HG03439 (cell line): ENCODE measurements around the gene TMEM200C.

Experiments used
- ATAC-seq: cut with Tn5 transposase; IDR thresholded peaks from one replicate; pipeline ENCODE4 v1.9.1; 2021; ENCODE audit warnings: mild to moderate bottlenecking, moderate library complexity; ENCODE audit not compliant: unreplicated experiment

The TMEM200C gene

GRCh38 chr18:5895299-5895875 is at the start of gene TMEM200C:
TMEM200C (minus strand) TSS chr18:5895522; CDS start chr18:5892063, 3,459 bp downstream.
- no peak for ATAC-seq

- no peak for ATAC-seq
These were observed 49.1 kb upstream of the TMEM200C start for GRCh38 chr18:5944448-5944847.

GRCh38 chr18:5943514-5943913 is 48.2 kb upstream of the TMEM200C start:
- no peak for ATAC-seq

DNA sequence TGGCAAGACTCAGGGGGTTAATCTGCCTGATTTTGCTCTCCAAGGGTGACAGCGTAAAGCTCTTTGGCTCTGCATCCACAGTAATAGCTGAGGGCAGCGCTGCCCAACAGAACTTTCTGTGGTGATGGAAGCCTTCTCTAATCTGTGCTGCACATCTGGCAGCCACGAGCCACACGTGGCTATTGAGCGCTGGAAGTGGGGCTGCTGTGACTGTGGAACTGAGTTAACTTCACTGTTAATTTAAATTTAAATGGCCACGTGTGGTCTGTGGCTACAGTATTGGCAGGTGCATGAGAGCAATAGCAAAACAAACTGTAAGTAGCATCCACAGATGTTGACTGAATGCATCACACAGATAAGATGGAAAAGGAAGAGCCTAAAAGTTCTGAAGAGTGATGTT is 47.3 kb upstream of the TMEM200C start:
- ATAC-seq: no peak

DNA sequence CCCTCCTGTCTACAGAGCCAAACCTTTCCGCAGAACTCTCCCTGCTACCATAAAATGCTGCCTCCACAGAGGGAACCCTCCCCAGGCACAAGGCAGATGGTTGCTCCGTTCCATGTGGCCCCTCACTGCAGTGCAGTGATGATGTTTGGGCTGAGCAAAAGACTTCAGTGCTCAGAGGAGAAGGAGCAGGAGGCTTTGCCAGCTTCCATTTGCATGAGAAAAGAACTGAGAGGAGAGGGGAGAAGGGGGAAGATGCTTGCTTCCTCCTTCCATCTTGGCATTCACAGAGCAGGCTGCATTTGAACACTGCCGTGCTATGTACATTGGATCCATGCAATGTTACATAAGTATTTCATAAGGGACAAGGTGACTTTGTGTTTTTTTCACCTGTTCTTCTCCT is 46.6 kb upstream of the TMEM200C start:
- no peak for ATAC-seq

GRCh38 chr18:5939801-5940667 is 44.7 kb upstream of the TMEM200C start:
- no peak for ATAC-seq

DNA sequence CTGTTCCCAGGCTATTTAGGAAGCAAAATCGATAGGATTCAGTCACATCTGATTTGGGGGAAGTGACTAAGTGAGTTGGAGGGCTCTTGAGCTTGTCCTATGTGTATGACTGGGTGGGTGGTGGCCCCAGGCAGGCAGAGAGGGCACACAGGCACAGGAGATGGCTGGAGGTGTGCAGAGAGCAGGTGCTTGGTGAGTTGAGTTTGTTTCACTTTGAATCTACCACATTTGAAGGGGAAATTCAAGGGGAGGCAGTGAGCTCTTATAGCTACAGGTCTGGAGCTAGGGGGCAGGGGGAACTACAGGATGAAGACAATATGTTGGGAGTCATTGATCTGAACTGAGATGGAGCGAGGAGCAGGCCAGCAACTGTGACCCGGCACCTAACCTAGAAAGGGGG is 42.5 kb upstream of the TMEM200C start:
- ATAC-seq: no peak

DNA sequence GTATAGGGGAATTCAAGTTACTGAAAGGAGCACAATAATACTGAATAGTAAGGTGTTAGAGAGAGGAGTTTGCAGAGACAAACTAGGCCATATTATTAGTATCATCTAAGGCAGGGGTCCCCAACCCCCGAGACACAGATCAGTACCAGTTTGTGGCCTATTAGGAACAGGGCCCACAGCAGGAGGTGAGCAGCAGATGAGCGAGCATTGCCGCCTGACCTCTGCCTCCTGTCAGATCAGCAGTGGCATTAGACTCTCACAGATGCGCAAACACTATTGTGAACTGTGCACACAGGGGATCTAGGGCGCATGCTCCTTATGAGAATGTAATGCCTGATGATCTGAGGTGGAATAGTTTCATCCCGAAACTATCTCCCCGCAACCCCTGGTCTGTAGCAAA is 41.8 kb upstream of the TMEM200C start:
- ATAC-seq: no peak

DNA sequence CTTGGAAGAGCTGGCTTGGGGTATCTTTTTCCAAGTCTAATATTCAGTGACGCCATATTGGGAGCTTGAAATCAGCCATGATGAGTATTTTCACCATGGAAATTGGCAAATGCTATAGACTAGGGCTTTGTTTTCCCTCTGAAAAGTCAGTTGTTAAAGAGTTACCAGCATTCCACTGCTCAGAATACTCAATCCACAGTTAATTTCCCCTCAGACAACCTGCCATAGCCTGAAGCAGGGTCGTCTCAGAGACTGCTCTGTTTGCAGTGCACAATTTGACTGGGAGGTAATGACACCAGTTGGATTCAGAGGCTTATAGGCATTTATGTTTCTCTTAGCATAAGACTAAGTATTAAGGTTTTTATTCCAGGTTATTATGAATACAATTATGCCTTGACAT is 35.5 kb upstream of the TMEM200C start:
- no peak for ATAC-seq

DNA sequence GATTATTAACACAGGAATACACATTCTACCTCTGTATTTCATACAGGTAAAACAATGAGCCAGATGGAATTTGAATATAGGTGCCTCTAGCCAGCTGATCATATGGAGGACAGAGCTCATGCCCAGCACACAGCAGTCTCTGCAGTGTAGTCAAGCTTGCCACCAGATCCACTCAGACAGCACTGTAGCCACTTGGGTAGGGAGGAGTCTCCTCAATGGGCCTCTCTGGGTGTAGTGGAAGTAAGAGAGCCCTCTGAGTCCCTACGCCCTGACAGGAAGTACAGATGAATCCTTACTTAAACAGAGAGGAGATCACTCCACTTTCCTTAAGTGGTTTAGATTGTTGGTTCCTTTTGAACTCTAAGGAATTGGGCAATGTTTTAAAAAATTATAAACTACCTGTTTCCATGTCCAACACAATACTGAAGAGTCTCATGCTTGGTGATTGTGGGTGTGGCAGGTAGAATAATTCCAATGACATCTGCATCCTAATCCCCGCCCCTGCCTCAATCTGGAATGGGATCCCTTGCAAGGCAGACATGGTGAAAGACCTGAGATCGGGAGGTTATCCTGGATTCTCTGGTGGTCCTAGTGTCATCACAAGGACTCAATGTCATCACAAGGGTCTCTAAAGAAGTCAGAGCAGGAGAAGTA is 23.0 kb upstream of the TMEM200C start:
- ATAC-seq: no peak

DNA sequence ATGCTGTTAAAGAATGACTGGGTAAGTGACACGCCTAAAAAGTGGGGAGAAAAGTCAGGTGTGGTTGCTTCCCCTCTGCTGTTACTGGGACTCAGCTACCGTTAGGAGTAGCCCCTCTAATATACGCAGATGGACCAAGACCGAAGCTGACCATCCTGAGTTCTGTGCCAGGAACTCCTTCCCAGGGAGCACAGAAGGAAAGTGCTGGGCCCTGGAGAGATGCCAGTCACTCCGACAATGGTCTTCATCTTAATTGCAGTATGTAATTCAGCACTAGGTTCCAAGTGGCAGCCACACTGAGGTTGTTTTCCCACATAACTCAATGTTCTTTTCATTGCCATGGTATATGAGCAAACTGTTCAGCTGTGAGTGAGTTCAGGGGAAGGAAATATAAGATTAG is 19.6 kb upstream of the TMEM200C start:
- no peak for ATAC-seq

DNA sequence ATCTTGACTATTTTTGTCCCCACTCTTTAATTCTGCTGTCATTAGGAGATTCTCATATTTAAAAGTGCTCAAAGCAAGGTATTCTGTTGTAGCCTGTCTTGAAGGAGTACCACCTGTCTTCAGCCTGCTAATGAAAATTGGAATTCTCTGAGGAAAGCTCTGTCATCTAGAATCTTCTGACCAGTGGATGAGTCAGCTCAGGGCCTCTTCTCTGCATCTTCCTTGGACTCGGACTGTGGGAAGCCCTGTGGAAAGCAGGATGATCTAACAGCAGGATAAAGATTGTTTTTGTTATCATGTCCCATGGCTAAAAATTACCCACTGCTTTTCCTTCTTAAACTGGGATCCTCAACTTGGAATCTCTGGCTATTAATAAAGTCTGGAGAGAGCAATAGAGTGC is 18.7 kb upstream of the TMEM200C start:
- no peak for ATAC-seq

- no peak for ATAC-seq
These were observed 17.2 kb upstream of the TMEM200C start for GRCh38 chr18:5912566-5912965.

DNA sequence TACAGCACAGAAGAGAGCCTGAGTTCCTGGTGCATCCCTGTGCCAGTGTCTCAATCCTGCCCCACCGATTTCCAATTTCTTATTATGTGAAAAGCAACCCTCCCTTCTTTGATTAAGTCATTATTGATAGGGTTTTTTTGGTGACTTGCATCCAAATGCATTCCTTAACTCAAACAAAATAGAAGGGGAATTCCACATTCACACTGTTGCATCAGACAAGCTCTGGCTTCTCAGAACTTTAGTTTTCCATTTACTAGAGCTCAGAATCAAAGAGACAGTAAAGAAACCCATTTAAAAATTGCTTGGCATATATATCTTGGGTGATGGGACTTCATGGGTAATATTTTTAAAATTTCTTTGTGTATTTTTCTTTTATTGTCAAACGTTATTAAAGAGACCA is 13.8 kb upstream of the TMEM200C start:
- ATAC-seq: no peak

DNA sequence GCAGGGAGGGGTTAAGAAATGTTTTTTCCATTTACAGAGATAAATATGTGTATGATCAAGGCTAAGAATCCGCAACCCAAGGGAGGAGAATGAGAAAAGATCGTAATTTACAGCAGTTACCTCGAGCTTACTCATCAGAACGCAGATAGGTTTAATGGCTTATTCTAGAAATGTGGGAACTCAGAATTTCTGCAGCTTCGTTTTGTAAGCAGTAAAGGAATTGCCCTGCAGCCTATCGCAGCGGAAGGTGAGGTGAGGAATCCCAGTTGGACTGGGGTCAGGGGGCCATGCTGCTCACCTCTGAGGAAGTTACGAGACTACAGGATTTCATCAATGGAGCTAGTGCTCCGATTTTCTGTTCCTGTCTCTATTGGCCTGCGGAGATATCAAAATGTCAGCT is 8.1 kb upstream of the TMEM200C start:
- no peak for ATAC-seq

DNA sequence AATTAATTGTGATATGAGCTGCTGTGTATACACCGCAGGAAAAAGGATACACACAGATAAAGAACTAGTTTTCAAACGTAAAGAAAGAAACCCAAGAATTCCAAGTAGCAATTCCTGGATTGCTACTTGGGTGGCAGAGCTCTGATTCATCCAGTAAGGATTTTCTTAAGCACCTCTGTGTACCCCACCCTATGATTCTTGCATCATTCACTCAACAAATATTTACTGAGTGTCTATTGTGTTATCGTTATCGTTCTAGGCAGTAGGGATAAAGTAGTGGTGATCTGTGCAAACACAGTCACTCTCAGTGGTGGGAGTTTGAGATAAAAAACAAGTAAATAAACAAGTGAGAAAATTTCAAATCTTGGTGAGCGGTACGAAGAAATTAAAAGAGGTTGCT is 4.9 kb upstream of the TMEM200C start:
- no peak for ATAC-seq

GRCh38 chr18:5899835-5900234 is 4.5 kb upstream of the TMEM200C start:
- no peak for ATAC-seq

- ATAC-seq: no peak
These were observed 786 bp upstream of the TMEM200C start for GRCh38 chr18:5895876-5896740.

GRCh38 chr18:5894611-5895298 is 567 bp downstream of the TMEM200C start:
- ATAC-seq: no peak

DNA sequence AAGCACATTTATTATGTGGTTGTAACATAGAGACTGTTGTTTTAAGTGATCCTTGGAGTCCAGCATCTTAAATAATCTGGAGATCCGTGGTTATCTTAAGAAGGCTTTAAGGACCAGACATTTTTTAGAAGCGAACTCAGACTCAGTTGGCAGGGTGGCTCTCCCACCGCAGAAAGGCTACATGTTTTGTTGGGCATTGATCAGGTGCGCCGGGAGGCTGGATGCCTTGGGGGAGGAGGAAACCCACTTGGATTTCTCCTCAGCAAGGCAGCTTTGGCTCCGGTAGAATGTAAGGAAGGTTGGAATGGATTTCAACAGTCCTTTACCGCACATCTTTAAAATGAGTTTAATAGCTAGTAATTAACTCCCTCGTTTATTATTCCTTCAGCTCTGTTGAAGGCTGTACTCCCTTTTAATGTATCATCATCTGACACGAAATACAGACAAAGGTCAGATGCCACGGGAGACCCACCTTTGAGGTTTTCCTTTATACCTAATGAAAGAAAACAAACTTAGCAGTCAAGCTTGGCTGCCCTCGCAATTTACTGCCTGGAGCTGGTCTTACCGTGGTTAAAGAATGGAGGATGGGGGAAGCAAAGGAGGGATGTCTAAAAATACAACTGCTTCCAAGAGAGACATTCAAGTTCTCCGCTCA is 1.2 kb downstream of the TMEM200C start:
- no peak for ATAC-seq
